Right lobe of liver (tissue), 6 donors: ENCODE measurements around the gene SV2B. TPM values are rescaled to one million over a fixed set of nuclear protein-coding genes. Genes with fewer than 3 reads are reported as not detected.

Experiments
- ATAC-seq, 4 donors: fragments of 200-7000 bp; cut with Tn5 transposase; one replicate each; pipeline ENCODE4 v1.9.1; 2020; ENCODE audit warnings: mild to moderate bottlenecking in 4 of 4, moderate library complexity in 4 of 4
- DNase-seq, 3 donors: peaks; one replicate each; pipeline ENCODE4 v3.0.0-alpha.2; 2020
- H3K27ac ChIP-seq, 3 donors: fragments of 200-600 bp; one replicate each; pipeline ENCODE4 v1.8.0; 2022
- H3K27me3 ChIP-seq, 2 donors: fragments of 200-600 bp; one replicate each; pipeline ENCODE4 v1.8.0; 2022
- H3K36me3 ChIP-seq, 4 donors: fragments of 200-600 bp; sonication (generic) in 1 of 4; one replicate each; pipeline versions ENCODE4 v1.5.1 to v1.8.0; 2017 to 2022; ENCODE audit warnings: control low read depth in 1 of 4
- H3K4me1 ChIP-seq, 4 donors: fragments of 200-600 bp; sonication (generic) in 1 of 4; one replicate each; pipeline versions ENCODE4 v1.5.1 to v1.8.0; 2017 to 2022; ENCODE audit warnings: control low read depth in 1 of 4
- H3K4me3 ChIP-seq, 3 donors: fragments of 200-600 bp; one replicate each; pipeline ENCODE4 v1.8.0; 2022
- H3K9me3 ChIP-seq, 4 donors: fragments of 200-600 bp; sonication (generic) in 1 of 4; one replicate each; pipeline versions ENCODE4 v1.5.1 to v1.8.0; 2017 to 2022; ENCODE audit warnings: control low read depth in 1 of 4
- POLR2A ChIP-seq: fragments of 450-650 bp; IDR thresholded peaks from one replicate; pipeline ENCODE4 v1.6.1; 2017; ENCODE audit warnings: antibody characterized with exemption, mild to moderate bottlenecking
- WGBS: methylation state at CpG from one replicate; pipeline ENCODE4 v1.1.6; 2018; ENCODE audit warnings: low coverage, low lambda C conversion rate; ENCODE audit not compliant: insufficient coverage; ENCODE audit errors: missing lambda C conversion rate; 5-methylcytosine and 5-hydroxymethylcytosine counted together
- intact Hi-C, 2 donors: fragments of 100-400 bp; cut with DNase I; formaldehyde crosslinking; loops; one replicate each; pipeline versions ENCODE4 v1.11.2 to v1.14.1; 2022
- total RNA-seq, 6 experiments: library from RNA; depleted of rRNA in 2 of 6; stranded (reverse); fragments of >200 nt in 2 of 6; fragmentation: NEBNext Ultra II Directional in 3 of 6; extraction: Animal tissue kit (Norgen Biotek cat#: 25700) in 3 of 6; gene quantifications; one replicate each; pipeline versions ENCODE4 v1.1.0 to v1.2.4, GENCODE V29; 2016 to 2023
- TF ChIP-seq, protein P1 (sequence below), 4 donors: fragments of 200-600 bp in 3 of 4; fragments of 450-650 bp in 1 of 4; IDR thresholded peaks; one replicate each; pipeline versions ENCODE4 v1.5.1 to v1.8.0; 2016 to 2022; ENCODE audit warnings: antibody characterized with exemption in 4 of 4, mild to moderate bottlenecking in 2 of 4
- donor health status: DM: no; HTN: yes; CAD: no.
- donor health status: DM: no; HTN: no; CAD: no.
- donor health status: DM: no; HTN: no; CAD: no.
- donor health status: DM: no; HTN: yes; CAD: no.
- donor health status: DM: no; HTN: yes; CAD: no.

The SV2B gene
- total RNA-seq, 6 experiments from 2014 or later = 0.06 to 0.81 (median 0.18) TPM; not detected in 1

DNA sequence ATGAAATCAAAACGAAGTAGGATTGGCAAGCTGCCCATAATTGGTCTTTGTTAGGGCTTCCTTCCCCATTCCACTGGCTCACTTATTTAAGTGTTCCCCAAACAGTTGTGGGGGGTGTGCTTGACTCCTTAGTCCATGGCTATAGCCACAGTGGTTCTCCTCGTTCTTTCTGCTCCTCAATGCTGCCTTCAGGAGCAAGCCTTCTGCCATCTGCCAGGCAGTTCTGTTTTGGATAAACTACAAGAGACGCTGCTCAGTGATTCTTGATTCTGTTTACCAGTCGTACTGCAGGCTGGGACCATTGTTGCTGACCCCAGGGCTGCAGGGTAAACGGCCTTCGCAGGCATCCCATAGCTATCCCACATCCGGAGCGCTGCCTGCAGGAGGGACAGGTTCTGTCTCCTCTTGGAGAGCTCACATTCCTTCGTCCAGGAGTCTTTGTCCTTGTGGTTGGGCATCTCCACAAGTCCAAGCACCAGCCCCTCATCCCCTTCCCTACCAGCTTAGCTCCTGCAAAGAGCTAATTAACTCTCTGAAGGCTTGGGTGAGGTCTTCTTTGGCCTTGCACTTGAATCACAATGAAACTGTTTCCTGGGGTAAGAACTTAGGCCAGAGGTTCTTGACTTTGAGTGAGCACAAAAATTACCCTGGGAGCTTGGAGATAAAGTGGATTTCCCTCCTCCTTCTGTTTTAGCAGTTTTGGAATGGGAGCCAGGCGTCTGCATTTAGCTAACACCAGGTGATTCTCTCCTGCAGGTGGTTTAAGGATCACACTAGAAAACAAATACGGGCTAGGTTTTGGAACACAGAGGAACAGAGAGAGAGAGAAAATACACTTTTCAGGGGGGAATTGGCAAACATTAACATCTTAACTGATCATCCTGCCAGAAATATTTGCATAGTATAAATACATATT lies 114.9 kb downstream of the SV2B start:
- 42% methylated on average over 7 of the region's 11 CpGs for WGBS

DNA sequence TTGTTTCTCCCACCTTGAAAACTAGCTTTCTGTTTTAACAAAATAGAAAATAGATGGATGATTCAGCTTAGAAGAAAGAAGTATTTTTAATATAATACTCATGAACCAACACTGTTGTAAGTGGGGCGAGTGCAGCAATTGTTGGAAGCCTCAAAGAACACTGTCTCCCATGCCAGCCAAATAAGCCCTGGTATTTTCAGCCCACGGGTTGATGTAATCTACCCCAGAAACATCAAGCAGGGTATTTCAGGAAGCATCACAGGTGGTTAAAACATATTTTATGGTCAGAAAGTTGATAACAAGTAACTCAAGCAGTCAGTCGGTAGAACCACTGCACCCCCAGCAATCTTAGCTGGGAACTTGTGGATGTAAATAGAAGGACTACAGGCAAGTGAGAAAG lies 115.9 kb downstream of the SV2B start:
- TF ChIP-seq, protein P1, sequence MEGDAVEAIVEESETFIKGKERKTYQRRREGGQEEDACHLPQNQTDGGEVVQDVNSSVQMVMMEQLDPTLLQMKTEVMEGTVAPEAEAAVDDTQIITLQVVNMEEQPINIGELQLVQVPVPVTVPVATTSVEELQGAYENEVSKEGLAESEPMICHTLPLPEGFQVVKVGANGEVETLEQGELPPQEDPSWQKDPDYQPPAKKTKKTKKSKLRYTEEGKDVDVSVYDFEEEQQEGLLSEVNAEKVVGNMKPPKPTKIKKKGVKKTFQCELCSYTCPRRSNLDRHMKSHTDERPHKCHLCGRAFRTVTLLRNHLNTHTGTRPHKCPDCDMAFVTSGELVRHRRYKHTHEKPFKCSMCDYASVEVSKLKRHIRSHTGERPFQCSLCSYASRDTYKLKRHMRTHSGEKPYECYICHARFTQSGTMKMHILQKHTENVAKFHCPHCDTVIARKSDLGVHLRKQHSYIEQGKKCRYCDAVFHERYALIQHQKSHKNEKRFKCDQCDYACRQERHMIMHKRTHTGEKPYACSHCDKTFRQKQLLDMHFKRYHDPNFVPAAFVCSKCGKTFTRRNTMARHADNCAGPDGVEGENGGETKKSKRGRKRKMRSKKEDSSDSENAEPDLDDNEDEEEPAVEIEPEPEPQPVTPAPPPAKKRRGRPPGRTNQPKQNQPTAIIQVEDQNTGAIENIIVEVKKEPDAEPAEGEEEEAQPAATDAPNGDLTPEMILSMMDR (IDR thresholded peaks at IDR 0.05) = no peak
- no peak for TF ChIP-seq POLR2A
- DNase-seq (no peak), ATAC-seq (no peak)
- 58% methylated on average over 3 of the region's 3 CpGs for WGBS
- Histone ChIP-seq H3K9me3 (no peaks in the 10 kb centered on the region), H3K36me3 (no peaks in the 10 kb centered on the region), H3K4me1 (no peaks in the 10 kb centered on the region), H3K4me3 (no peak overlapping the region), H3K27ac (no peak overlapping the region), H3K27me3 (no peaks in the 10 kb centered on the region)
- intact Hi-C loops = no loop called here

More for the DNA sequence above, 114.9 kb downstream of the SV2B start:
- Histone ChIP-seq H3K36me3 (no peaks in the 10 kb centered on the region), H3K4me3 (no peak overlapping the region), H3K4me1 (no peaks in the 10 kb centered on the region), H3K27ac (no peak overlapping the region), H3K9me3 (no peaks in the 10 kb centered on the region), H3K27me3 (no peaks in the 10 kb centered on the region)
- intact Hi-C loops = no loop called here
- no peak for ATAC-seq
- TF ChIP-seq, protein P1 (IDR thresholded peaks at IDR 0.05) = no peak
- no peak for TF ChIP-seq POLR2A
- DNase-seq = no peak

DNA sequence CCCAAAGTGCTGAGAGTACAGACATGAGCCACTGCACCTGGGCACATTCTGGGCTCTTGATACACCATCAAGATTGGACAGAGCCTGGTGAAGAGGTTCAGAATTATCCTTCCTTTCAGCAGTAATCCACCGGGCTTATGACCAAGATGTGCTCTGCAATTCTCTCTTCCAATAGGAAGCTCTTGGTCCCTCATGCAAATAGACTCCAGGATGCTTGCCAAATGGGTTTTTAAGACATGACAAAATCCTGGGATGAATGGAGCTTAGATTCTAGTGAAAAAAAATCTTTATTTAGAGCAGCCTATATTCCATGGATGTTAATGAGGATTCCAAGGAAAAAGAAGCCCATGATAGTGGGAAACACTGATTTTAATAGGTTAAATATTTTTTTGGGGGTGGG lies 119.1 kb downstream of the SV2B start:
- TF ChIP-seq, protein P1 (IDR thresholded peaks at IDR 0.05) = no peak
- TF ChIP-seq POLR2A = no peak
- Histone ChIP-seq H3K4me1 (no peaks in the 10 kb centered on the region), H3K9me3 (no peaks in the 10 kb centered on the region), H3K27ac (no peak overlapping the region), H3K36me3 (no peaks in the 10 kb centered on the region), H3K4me3 (no peak overlapping the region), H3K27me3 (no peaks in the 10 kb centered on the region)
- DNase-seq (no peak), ATAC-seq (no peak)
- 86% methylated on average over 1 of the region's 1 CpG for WGBS
- intact Hi-C loops = no loop called here

DNA sequence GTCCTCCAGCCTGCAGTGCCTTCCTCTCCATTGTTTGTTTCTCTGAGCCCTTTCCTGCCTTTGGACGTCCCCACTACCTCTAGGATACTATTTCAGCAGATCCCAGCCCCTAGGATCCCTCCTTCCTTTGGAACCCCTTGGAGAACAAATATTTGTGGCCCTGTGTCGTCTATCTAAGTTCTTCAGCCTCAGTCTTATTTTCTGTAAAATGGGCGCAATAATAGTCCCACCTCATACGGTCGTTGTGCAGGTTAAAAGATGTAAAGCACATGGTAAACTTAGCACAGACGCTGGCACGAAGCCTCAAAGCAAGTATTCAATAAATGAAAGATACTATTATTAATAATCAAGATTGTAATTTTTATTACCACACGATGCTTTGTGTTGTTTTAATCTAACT lies 122.0 kb downstream of the SV2B start:
- Histone ChIP-seq H3K4me1 (no peaks in the 10 kb centered on the region), H3K36me3 (no peaks in the 10 kb centered on the region), H3K27ac (no peak overlapping the region), H3K27me3 (no peaks in the 10 kb centered on the region), H3K4me3 (no peak overlapping the region), H3K9me3 (no peaks in the 10 kb centered on the region)
- ATAC-seq (no peak), DNase-seq (no peak)
- no peak for TF ChIP-seq POLR2A
- TF ChIP-seq, protein P1 (IDR thresholded peaks at IDR 0.05) = no peak
- WGBS = 67% methylated on average over 8 of the region's 8 CpGs
- intact Hi-C loops = loop anchor here in 1 of 2 donors (5.0 kb wide), 1 partner anchor 165 kb away; no protein-coding TSS in a partner anchor
